Activated CD4-positive, alpha-beta memory T cell treated with anti-CD3 and anti-CD28 coated beads for 36 hours (primary cell): Measurements from ENCODE around the gene NLGN1. TPM values are rescaled to one million over a fixed set of nuclear protein-coding genes. Genes with fewer than 3 reads are reported as not detected.

Experiments used
- CTCF ChIA-PET: fragments of 350-600 bp; sonication (Branson Sonifier 250); formaldehyde crosslinking; loops from one replicate; lab custom pipeline; 2021; ENCODE audit warnings: antibody characterized with exemption, inconsistent platforms; lab: Charles Lee
- POLR2A ChIA-PET: fragments of 350-600 bp; sonication (Branson Sonifier 250); formaldehyde crosslinking; loops from one replicate; lab custom pipeline; 2021; ENCODE audit warnings: antibody characterized with exemption; lab: Charles Lee
- DNase-seq: peaks from one replicate; pipeline ENCODE4 v3.0.0-alpha.2; 2020
- H3K27ac Mint-ChIP-seq: one replicate; pipeline ENCODE4 v1.8.0; 2021; ENCODE audit warnings: mixed read lengths
- H3K27me3 Mint-ChIP-seq: one replicate; pipeline ENCODE4 v1.8.0; 2021; ENCODE audit warnings: mixed read lengths
- H3K36me3 Mint-ChIP-seq: one replicate; pipeline ENCODE4 v1.8.0; 2021; ENCODE audit warnings: mixed read lengths
- H3K4me1 Mint-ChIP-seq: one replicate; pipeline ENCODE4 v1.8.0; 2021; ENCODE audit warnings: low read depth, mixed read lengths
- H3K4me3 Mint-ChIP-seq: one replicate; pipeline ENCODE4 v1.8.0; 2021; ENCODE audit warnings: mild to moderate bottlenecking, mixed read lengths
- H3K9me3 Mint-ChIP-seq: one replicate; pipeline ENCODE4 v1.8.0; 2021; ENCODE audit warnings: mixed read lengths
- intact Hi-C: fragments of 100-400 bp; cut with micrococcal nuclease; formaldehyde crosslinking; loops from one replicate; pipeline ENCODE4 v1.15.1; 2023
- total RNA-seq, 2 experiments: library from RNA; stranded (reverse); gene quantifications; one replicate each; pipeline ENCODE4 v1.2.3, GENCODE V29; 2021

NLGN1 gene
- total RNA-seq, 2 experiments from 2014 or later: not detected

GRCh38 chr3:173958805-173959204 lies 561.3 kb downstream of the NLGN1 start:
- H3K4me3 Mint-ChIP-seq: no peak overlapping the region
- DNase-seq: no peak
- intact Hi-C loops: no loop called here
- H3K9me3 Mint-ChIP-seq: no peaks in the 10 kb centered on the region
- no peaks in the 10 kb centered on the region for H3K27me3 Mint-ChIP-seq
- H3K4me1 Mint-ChIP-seq: no peaks in the 10 kb centered on the region
- ChIA-PET CTCF (interaction anchor here (0.5 kb wide), 1 partner anchor 447 kb away, joined by 3 read pairs; no protein-coding TSS in a partner anchor), POLR2A (no interaction called here)
- no peaks in the 10 kb centered on the region for H3K36me3 Mint-ChIP-seq
- no peak overlapping the region for H3K27ac Mint-ChIP-seq

GRCh38 chr3:173970281-173970680 lies 572.7 kb downstream of the NLGN1 start:
- CTCF ChIA-PET: no interaction called here
- no peaks in the 10 kb centered on the region for H3K27me3 Mint-ChIP-seq
- H3K27ac Mint-ChIP-seq: no peak overlapping the region
- POLR2A ChIA-PET: no interaction called here
- intact Hi-C loops: no loop called here
- no peaks in the 10 kb centered on the region for H3K36me3 Mint-ChIP-seq
- no peaks in the 10 kb centered on the region for H3K9me3 Mint-ChIP-seq
- H3K4me3 Mint-ChIP-seq: no peak overlapping the region
- DNase-seq: no peak
- no peaks in the 10 kb centered on the region for H3K4me1 Mint-ChIP-seq

- H3K4me3 Mint-ChIP-seq: no peak overlapping the region
- no peak for DNase-seq
- H3K9me3 Mint-ChIP-seq: no peaks in the 10 kb centered on the region
- H3K27me3 Mint-ChIP-seq: no peaks in the 10 kb centered on the region
- CTCF ChIA-PET: no interaction called here
- H3K27ac Mint-ChIP-seq: no peak overlapping the region
- intact Hi-C loops: no loop called here
- POLR2A ChIA-PET: no interaction called here
- H3K4me1 Mint-ChIP-seq: no peaks in the 10 kb centered on the region
- no peaks in the 10 kb centered on the region for H3K36me3 Mint-ChIP-seq
These were observed 578.7 kb downstream of the NLGN1 start for GRCh38 chr3:173976281-173976680.

GRCh38 chr3:173977747-173978146 lies 580.2 kb downstream of the NLGN1 start:
- no peak overlapping the region for H3K27ac Mint-ChIP-seq
- no peaks in the 10 kb centered on the region for H3K9me3 Mint-ChIP-seq
- H3K27me3 Mint-ChIP-seq: no peaks in the 10 kb centered on the region
- POLR2A ChIA-PET: no interaction called here
- no peak overlapping the region for H3K4me3 Mint-ChIP-seq
- intact Hi-C loops: no loop called here
- CTCF ChIA-PET: no interaction called here
- H3K36me3 Mint-ChIP-seq: no peaks in the 10 kb centered on the region
- no peak for DNase-seq
- H3K4me1 Mint-ChIP-seq: no peaks in the 10 kb centered on the region

- no peak for DNase-seq
- H3K9me3 Mint-ChIP-seq: peaks cover 4% of the 10 kb centered on the region
- no peaks in the 10 kb centered on the region for H3K36me3 Mint-ChIP-seq
- H3K4me1 Mint-ChIP-seq: no peaks in the 10 kb centered on the region
- H3K27ac Mint-ChIP-seq: no peak overlapping the region
- H3K4me3 Mint-ChIP-seq: no peak overlapping the region
- intact Hi-C loops: no loop called here
- H3K27me3 Mint-ChIP-seq: no peaks in the 10 kb centered on the region
- ChIA-PET POLR2A (no interaction called here), CTCF (no interaction called here)
These were observed 585.8 kb downstream of the NLGN1 start for GRCh38 chr3:173983343-173983742.

- ChIA-PET POLR2A (no interaction called here), CTCF (no interaction called here)
- DNase-seq: no peak
- H3K4me3 Mint-ChIP-seq: no peak overlapping the region
- intact Hi-C loops: no loop called here
- no peaks in the 10 kb centered on the region for H3K4me1 Mint-ChIP-seq
- no peaks in the 10 kb centered on the region for H3K27me3 Mint-ChIP-seq
- no peaks in the 10 kb centered on the region for H3K36me3 Mint-ChIP-seq
- peaks cover 4% of the 10 kb centered on the region for H3K9me3 Mint-ChIP-seq
- no peak overlapping the region for H3K27ac Mint-ChIP-seq
These were observed 589.4 kb downstream of the NLGN1 start for GRCh38 chr3:173986861-173987410.

GRCh38 chr3:173988909-173989308 lies 591.4 kb downstream of the NLGN1 start:
- intact Hi-C loops: no loop called here
- H3K36me3 Mint-ChIP-seq: no peaks in the 10 kb centered on the region
- no peak overlapping the region for H3K4me3 Mint-ChIP-seq
- no peak overlapping the region for H3K27ac Mint-ChIP-seq
- peaks cover 4% of the 10 kb centered on the region for H3K9me3 Mint-ChIP-seq
- no peak for DNase-seq
- no peaks in the 10 kb centered on the region for H3K27me3 Mint-ChIP-seq
- CTCF ChIA-PET: no interaction called here
- no peaks in the 10 kb centered on the region for H3K4me1 Mint-ChIP-seq
- POLR2A ChIA-PET: no interaction called here

- Mint-ChIP-seq H3K4me3 (no peak overlapping the region), H3K36me3 (no peaks in the 10 kb centered on the region), H3K4me1 (no peaks in the 10 kb centered on the region), H3K9me3 (peaks cover 2% of the 10 kb centered on the region), H3K27ac (no peak overlapping the region), H3K27me3 (no peaks in the 10 kb centered on the region)
- ChIA-PET POLR2A (no interaction called here), CTCF (no interaction called here)
- DNase-seq: no peak
- intact Hi-C loops: no loop called here
These were observed 594.9 kb downstream of the NLGN1 start for GRCh38 chr3:173992416-173992815.

GRCh38 chr3:173993299-173993698 lies 595.8 kb downstream of the NLGN1 start:
- no peak for DNase-seq
- H3K4me3 Mint-ChIP-seq: no peak overlapping the region
- CTCF ChIA-PET: no interaction called here
- no peaks in the 10 kb centered on the region for H3K27me3 Mint-ChIP-seq
- H3K4me1 Mint-ChIP-seq: no peaks in the 10 kb centered on the region
- no peaks in the 10 kb centered on the region for H3K36me3 Mint-ChIP-seq
- POLR2A ChIA-PET: no interaction called here
- no peaks in the 10 kb centered on the region for H3K9me3 Mint-ChIP-seq
- H3K27ac Mint-ChIP-seq: no peak overlapping the region
- intact Hi-C loops: no loop called here

GRCh38 chr3:174000675-174001074 lies 603.1 kb downstream of the NLGN1 start:
- H3K4me1 Mint-ChIP-seq: no peaks in the 10 kb centered on the region
- intact Hi-C loops: no loop called here
- no peaks in the 10 kb centered on the region for H3K36me3 Mint-ChIP-seq
- H3K9me3 Mint-ChIP-seq: no peaks in the 10 kb centered on the region
- H3K4me3 Mint-ChIP-seq: no peak overlapping the region
- H3K27ac Mint-ChIP-seq: no peak overlapping the region
- ChIA-PET POLR2A (no interaction called here), CTCF (no interaction called here)
- DNase-seq: no peak
- no peaks in the 10 kb centered on the region for H3K27me3 Mint-ChIP-seq

- H3K4me1 Mint-ChIP-seq: no peaks in the 10 kb centered on the region
- ChIA-PET CTCF (no interaction called here), POLR2A (no interaction called here)
- no peaks in the 10 kb centered on the region for H3K27me3 Mint-ChIP-seq
- no peaks in the 10 kb centered on the region for H3K36me3 Mint-ChIP-seq
- no peak for DNase-seq
- intact Hi-C loops: no loop called here
- peaks cover 3% of the 10 kb centered on the region for H3K9me3 Mint-ChIP-seq
- H3K27ac Mint-ChIP-seq: no peak overlapping the region
- no peak overlapping the region for H3K4me3 Mint-ChIP-seq
These were observed 605.0 kb downstream of the NLGN1 start for GRCh38 chr3:174002543-174002942.

- H3K4me3 Mint-ChIP-seq: no peak overlapping the region
- peaks cover 5% of the 10 kb centered on the region for H3K9me3 Mint-ChIP-seq
- H3K27ac Mint-ChIP-seq: no peak overlapping the region
- no peaks in the 10 kb centered on the region for H3K4me1 Mint-ChIP-seq
- CTCF ChIA-PET: no interaction called here
- DNase-seq: no peak
- POLR2A ChIA-PET: no interaction called here
- intact Hi-C loops: no loop called here
- H3K36me3 Mint-ChIP-seq: no peaks in the 10 kb centered on the region
- H3K27me3 Mint-ChIP-seq: no peaks in the 10 kb centered on the region
These were observed 613.4 kb downstream of the NLGN1 start for GRCh38 chr3:174010907-174011306.

GRCh38 chr3:174016186-174016585 lies 618.6 kb downstream of the NLGN1 start:
- Mint-ChIP-seq H3K27ac (no peak overlapping the region), H3K27me3 (no peaks in the 10 kb centered on the region), H3K9me3 (peaks cover 17% of the 10 kb centered on the region), H3K4me1 (no peaks in the 10 kb centered on the region), H3K36me3 (no peaks in the 10 kb centered on the region), H3K4me3 (no peak overlapping the region)
- intact Hi-C loops: no loop called here
- no peak for DNase-seq
- ChIA-PET CTCF (no interaction called here), POLR2A (no interaction called here)
